SK-N-SH (cell line): ENCODE measurements around the gene VMAC. TPM values are rescaled to one million over a fixed set of nuclear protein-coding genes. Genes with fewer than 3 reads are reported as not detected.

Experiments used
- CTCF ChIA-PET: fragments of 300-600, 350-600 bp; formaldehyde crosslinking; extraction: SDS; loops from one replicate; lab custom pipeline; 2021; lab: Yijun Ruan, JAX
- POLR2A ChIA-PET: fragments of 350-600 bp; sonication (Branson Sonifier 250); formaldehyde crosslinking; extraction: SDS; loops from one replicate; lab custom pipeline; 2020; ENCODE audit warnings: antibody characterized with exemption, inconsistent platforms; lab: Yijun Ruan, JAX
- DNase-seq: peaks from one replicate; pipeline ENCODE4 v3.0.0; 2012
- H2AFZ ChIP-seq: fragments of 200-600 bp; sonication (generic); 2 replicates; pipeline ENCODE4 v1.8.1; 2016; ENCODE audit warnings: antibody characterized with exemption, mild to moderate bottlenecking, low read depth
- H3F3A ChIP-seq: fragments of 200-600 bp; sonication (generic); replicated peaks from 2 replicates; pipeline ENCODE3; 2016; ENCODE audit warnings: antibody characterized with exemption, mild to moderate bottlenecking; ENCODE audit not compliant: insufficient read depth
- H3K27ac ChIP-seq, 2 experiments: fragments of 200-500 bp in 1 of 2; fragments of 200-600 bp in 1 of 2; sonication (Bioruptor generic) in 1 of 2; sonication (generic), shearing (Covaris generic) in 1 of 2; 2 replicates each; pipeline versions ENCODE4 v1.5.1 to v1.6.1; 2014 to 2016; ENCODE audit warnings: low read depth in 2 of 2, inconsistent platforms in 1 of 2, low read length in 1 of 2, mild to moderate bottlenecking in 1 of 2, mixed read lengths in 1 of 2
- H3K27me3 ChIP-seq: fragments of 200-600 bp; sonication (generic), shearing (Covaris generic); 2 replicates; pipeline ENCODE4 v1.6.1; 2016; ENCODE audit warnings: mixed run types; ENCODE audit not compliant: insufficient read depth
- H3K36me3 ChIP-seq, 2 experiments: fragments of 200-500 bp in 1 of 2; fragments of 200-600 bp in 1 of 2; sonication (Bioruptor generic) in 1 of 2; sonication (generic) in 1 of 2; replicated peaks in 1 of 2; 2 replicates each; pipeline versions ENCODE3 to v1.5.1; 2014 to 2016; ENCODE audit warnings: low read length in 1 of 2, mild to moderate bottlenecking in 1 of 2; ENCODE audit not compliant: insufficient read depth in 2 of 2, control insufficient read depth in 1 of 2
- H3K4me1 ChIP-seq, 2 experiments: fragments of 200-500 bp in 1 of 2; fragments of 200-600 bp in 1 of 2; sonication (Bioruptor generic) in 1 of 2; sonication (generic), shearing (Covaris generic) in 1 of 2; 2 replicates each; pipeline versions ENCODE4 v1.5.1 to v1.6.1; 2014 to 2016; ENCODE audit warnings: low read depth in 1 of 2, low read length in 1 of 2, mixed run types in 1 of 2; ENCODE audit not compliant: insufficient read depth in 2 of 2, control insufficient read depth in 1 of 2
- H3K4me2 ChIP-seq: fragments of 200-600 bp; sonication (generic), shearing (Covaris generic); 2 replicates; pipeline ENCODE4 v1.6.1; 2017; ENCODE audit warnings: mixed run types
- H3K4me3 ChIP-seq, 2 experiments: fragments of 200-500 bp in 1 of 2; fragments of 200-600 bp in 1 of 2; sonication (Bioruptor generic) in 1 of 2; sonication (generic), shearing (Covaris generic) in 1 of 2; 2 replicates each; pipeline versions ENCODE4 v1.5.1 to v1.8.1; 2014 to 2016; ENCODE audit warnings: low read depth in 2 of 2, inconsistent platforms in 1 of 2, low read length in 1 of 2, mild to moderate bottlenecking in 1 of 2, mixed read lengths in 1 of 2, moderate library complexity in 1 of 2
- H3K79me2 ChIP-seq: fragments of 200-600 bp; sonication (generic); 2 replicates; pipeline ENCODE4 v1.8.1; 2017; ENCODE audit warnings: mild to moderate bottlenecking; ENCODE audit not compliant: insufficient read depth
- H3K9ac ChIP-seq: fragments of 200-600 bp; sonication (generic); 2 replicates; pipeline ENCODE4 v1.6.1; 2017; ENCODE audit warnings: mixed run types
- H3K9me2 ChIP-seq: fragments of 200-600 bp; sonication (generic); 2 replicates; pipeline ENCODE4 v1.6.1; 2017; ENCODE audit warnings: mixed run types
- H3K9me3 ChIP-seq: fragments of 200-600 bp; sonication (generic); 2 replicates; pipeline ENCODE4 v1.6.1; 2017; ENCODE audit warnings: mixed run types, mild to moderate bottlenecking, moderate library complexity
- H4K20me1 ChIP-seq: fragments of 200-600 bp; sonication (generic); 2 replicates; pipeline ENCODE4 v1.6.1; 2017; ENCODE audit warnings: mild to moderate bottlenecking, mixed run types; ENCODE audit not compliant: insufficient read depth
- ELF1 ChIP-seq: IDR thresholded peaks from 2 replicates; pipeline ENCODE4 v1.4.0; 2012
- EP300 ChIP-seq, 2 experiments: IDR thresholded peaks; 2 replicates each; pipeline versions ENCODE4 v1.4.0 to v1.6.1; 2012; ENCODE audit warnings: borderline replicate concordance in 1 of 2, low read depth in 1 of 2, low read length in 1 of 2
- GABPA ChIP-seq: IDR thresholded peaks from 2 replicates; pipeline ENCODE4 v1.4.0; 2012; ENCODE audit warnings: low read depth, mild to moderate bottlenecking
- JUND ChIP-seq: IDR thresholded peaks from 2 replicates; pipeline ENCODE4 v1.4.0; 2012
- NFIC ChIP-seq: IDR thresholded peaks from 2 replicates; pipeline ENCODE4 v1.4.0; 2012; ENCODE audit warnings: borderline replicate concordance
- NRF1 ChIP-seq: IDR thresholded peaks from 2 replicates; pipeline ENCODE4 v1.6.1; 2012; ENCODE audit warnings: low read depth, mild to moderate bottlenecking, low read length
- POLR2AphosphoS5 ChIP-seq: IDR thresholded peaks from 2 replicates; pipeline ENCODE4 v1.6.1; 2012; ENCODE audit warnings: low read depth, low read length
- RAD21 ChIP-seq: IDR thresholded peaks from 2 replicates; pipeline ENCODE4 v1.6.1; 2012; ENCODE audit warnings: mild to moderate bottlenecking, low read length
- RCOR1 ChIP-seq: fragments of 150-350 bp; IDR thresholded peaks from 2 replicates; pipeline ENCODE4 v1.6.1; 2017; ENCODE audit warnings: antibody characterized with exemption, low read length
- RFX5 ChIP-seq: IDR thresholded peaks from 2 replicates; pipeline ENCODE4 v1.6.1; 2012; ENCODE audit warnings: mild to moderate bottlenecking, improper control_type of control experiment, low read length
- RXRA ChIP-seq: IDR thresholded peaks from 2 replicates; pipeline ENCODE4 v1.4.0; 2012; ENCODE audit warnings: low read depth, mild to moderate bottlenecking, borderline replicate concordance
- SIN3A ChIP-seq: IDR thresholded peaks from 2 replicates; pipeline ENCODE4 v1.6.1; 2012; ENCODE audit warnings: low read depth, mild to moderate bottlenecking, low read length, moderate library complexity, borderline replicate concordance
- SMC3 ChIP-seq: IDR thresholded peaks from 2 replicates; pipeline ENCODE4 v1.6.1; 2012; ENCODE audit warnings: low read depth, low read length, improper control_type of control experiment
- TCF12 ChIP-seq: IDR thresholded peaks from 2 replicates; pipeline ENCODE4 v1.4.0; 2012
- TEAD4 ChIP-seq: IDR thresholded peaks from 2 replicates; pipeline ENCODE4 v1.4.0; 2012; ENCODE audit warnings: mild to moderate bottlenecking, borderline replicate concordance; ENCODE audit not compliant: insufficient read depth
- USF2 ChIP-seq: fragments of 150-350 bp; IDR thresholded peaks from 2 replicates; pipeline ENCODE4 v1.6.1; 2017; ENCODE audit warnings: antibody characterized with exemption, low read length, low read depth, borderline replicate concordance
- ZBTB33 ChIP-seq: IDR thresholded peaks from 2 replicates; pipeline ENCODE4 v1.4.0; 2012; ENCODE audit warnings: low read depth, borderline replicate concordance
- WGBS: methylation state at CpG from one replicate; pipeline ENCODE4 v1.1.6; 2017; ENCODE audit warnings: low lambda C conversion rate; 5-methylcytosine and 5-hydroxymethylcytosine counted together
- polyA plus RNA-seq, 3 experiments: library from polyadenylated mRNA; depleted of rRNA; stranded (reverse); fragments of >200 nt; gene quantifications; 2 replicates each; pipeline ENCODE4 v1.2.3, GENCODE V29; 2012
- TF ChIP-seq, protein P1 (sequence below): IDR thresholded peaks from 2 replicates; pipeline ENCODE4 v1.4.0; 2012; ENCODE audit warnings: low read depth, borderline replicate concordance
- TF ChIP-seq, protein P2 (sequence below): IDR thresholded peaks from 2 replicates; pipeline ENCODE4 v1.6.1; 2012; ENCODE audit warnings: mild to moderate bottlenecking, low read depth, low read length, moderate library complexity

Gene VMAC
- polyA plus RNA-seq, 1 of the 3 experiments (the other 2 are of a cell fraction), result 6.5 TPM

- TF ChIP-seq ZBTB33, result no peak
Measured at GRCh38 chr19:5915782-5916165, 11.1 kb downstream of the VMAC start (continued).

GRCh38 chr19:5916181-5916708 lies 11.6 kb downstream of the VMAC start:
- Histone ChIP-seq H3F3A (no peaks in the 10 kb centered on the region), H3K36me3 (peaks cover 0 to 44% of the 10 kb centered on the region in 2 experiments), H4K20me1 (no peaks in the 10 kb centered on the region), H3K4me2 (no peak overlapping the region), H3K9ac (no peak overlapping the region), H3K79me2 (no peaks in the 10 kb centered on the region), H3K4me3 (no peak overlapping the region), H3K4me1 (peaks cover 4 to 5% of the 10 kb centered on the region in 2 experiments; a peak in 2 of 4 replicates), H3K9me3 (no peaks in the 10 kb centered on the region), H3K27me3 (no peaks in the 10 kb centered on the region), H3K9me2 (no peaks in the 10 kb centered on the region), H3K27ac (no peak overlapping the region), H2AFZ (no peak overlapping the region)
- WGBS, result 86% methylated on average over 10 of the region's 14 CpGs
- TF ChIP-seq SIN3A (no peak), TCF12 (no peak), JUND (no peak), NRF1 (no peak), RAD21 (no peak), RCOR1 (no peak), RXRA (no peak), ELF1 (no peak), USF2 (no peak), GABPA (no peak), RFX5 (no peak), POLR2AphosphoS5 (no peak), SMC3 (no peak), EP300 (IDR thresholded peaks at IDR 0.05; ENCODE audit: borderline replicate concordance in 1 of 2, low read depth in 1 of 2, low read length in 1 of 2) (no peak), TEAD4 (no peak), NFIC (no peak)
- TF ChIP-seq, protein P1, sequence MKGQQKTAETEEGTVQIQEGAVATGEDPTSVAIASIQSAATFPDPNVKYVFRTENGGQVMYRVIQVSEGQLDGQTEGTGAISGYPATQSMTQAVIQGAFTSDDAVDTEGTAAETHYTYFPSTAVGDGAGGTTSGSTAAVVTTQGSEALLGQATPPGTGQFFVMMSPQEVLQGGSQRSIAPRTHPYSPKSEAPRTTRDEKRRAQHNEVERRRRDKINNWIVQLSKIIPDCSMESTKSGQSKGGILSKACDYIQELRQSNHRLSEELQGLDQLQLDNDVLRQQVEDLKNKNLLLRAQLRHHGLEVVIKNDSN, result no peak
- TF ChIP-seq, protein P2, sequence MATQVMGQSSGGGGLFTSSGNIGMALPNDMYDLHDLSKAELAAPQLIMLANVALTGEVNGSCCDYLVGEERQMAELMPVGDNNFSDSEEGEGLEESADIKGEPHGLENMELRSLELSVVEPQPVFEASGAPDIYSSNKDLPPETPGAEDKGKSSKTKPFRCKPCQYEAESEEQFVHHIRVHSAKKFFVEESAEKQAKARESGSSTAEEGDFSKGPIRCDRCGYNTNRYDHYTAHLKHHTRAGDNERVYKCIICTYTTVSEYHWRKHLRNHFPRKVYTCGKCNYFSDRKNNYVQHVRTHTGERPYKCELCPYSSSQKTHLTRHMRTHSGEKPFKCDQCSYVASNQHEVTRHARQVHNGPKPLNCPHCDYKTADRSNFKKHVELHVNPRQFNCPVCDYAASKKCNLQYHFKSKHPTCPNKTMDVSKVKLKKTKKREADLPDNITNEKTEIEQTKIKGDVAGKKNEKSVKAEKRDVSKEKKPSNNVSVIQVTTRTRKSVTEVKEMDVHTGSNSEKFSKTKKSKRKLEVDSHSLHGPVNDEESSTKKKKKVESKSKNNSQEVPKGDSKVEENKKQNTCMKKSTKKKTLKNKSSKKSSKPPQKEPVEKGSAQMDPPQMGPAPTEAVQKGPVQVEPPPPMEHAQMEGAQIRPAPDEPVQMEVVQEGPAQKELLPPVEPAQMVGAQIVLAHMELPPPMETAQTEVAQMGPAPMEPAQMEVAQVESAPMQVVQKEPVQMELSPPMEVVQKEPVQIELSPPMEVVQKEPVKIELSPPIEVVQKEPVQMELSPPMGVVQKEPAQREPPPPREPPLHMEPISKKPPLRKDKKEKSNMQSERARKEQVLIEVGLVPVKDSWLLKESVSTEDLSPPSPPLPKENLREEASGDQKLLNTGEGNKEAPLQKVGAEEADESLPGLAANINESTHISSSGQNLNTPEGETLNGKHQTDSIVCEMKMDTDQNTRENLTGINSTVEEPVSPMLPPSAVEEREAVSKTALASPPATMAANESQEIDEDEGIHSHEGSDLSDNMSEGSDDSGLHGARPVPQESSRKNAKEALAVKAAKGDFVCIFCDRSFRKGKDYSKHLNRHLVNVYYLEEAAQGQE, result no peak
- CTCF ChIA-PET, result interaction anchor here (1.0 kb wide), 1 partner anchor 8 kb away, joined by 3 read pairs; no protein-coding TSS in a partner anchor
- POLR2A ChIA-PET, result no interaction called here
- no peak for DNase-seq
